NCI-H82 treated with DMSO at 0.1 percent for 48 hours (cell line): Measurements from ENCODE around the gene BNC2.
"Not testable (repeated sequence)": the region's sequence is repeated elsewhere in the genome, so short reads cannot be mapped to it uniquely, and the experiment has no call there.

Experiments
- DNase-seq: peaks from one replicate; lab custom pipeline; 2025; ENCODE audit not compliant: unreplicated experiment; lab: John Stamatoyannopoulos, UW

Gene BNC2

DNA sequence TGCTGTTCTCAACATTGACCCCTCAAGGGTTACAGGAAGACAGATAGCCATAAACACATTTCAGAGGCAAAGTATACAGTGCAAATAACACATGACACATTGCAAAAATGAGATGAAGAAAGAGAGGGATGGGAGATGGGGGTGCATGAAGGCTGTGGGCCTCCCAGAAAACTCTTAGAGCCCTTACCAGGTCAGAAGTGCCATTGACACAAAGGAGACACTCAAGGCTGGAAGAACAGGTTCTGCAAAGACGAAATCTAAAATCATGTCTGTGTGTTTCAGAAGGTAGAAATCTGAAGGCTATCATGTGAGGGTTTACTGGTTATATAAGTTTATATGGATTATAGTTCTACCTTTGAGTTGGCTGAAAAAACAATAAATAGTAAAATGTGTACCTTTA is 318.8 kb downstream of the BNC2 start:
- no peak for DNase-seq

GRCh38 chr9:16545639-16546038 is 324.8 kb downstream of the BNC2 start:
- DNase-seq: no peak

- no peak for DNase-seq
Measured at GRCh38 chr9:16544842-16545241, 325.6 kb downstream of the BNC2 start.

DNA sequence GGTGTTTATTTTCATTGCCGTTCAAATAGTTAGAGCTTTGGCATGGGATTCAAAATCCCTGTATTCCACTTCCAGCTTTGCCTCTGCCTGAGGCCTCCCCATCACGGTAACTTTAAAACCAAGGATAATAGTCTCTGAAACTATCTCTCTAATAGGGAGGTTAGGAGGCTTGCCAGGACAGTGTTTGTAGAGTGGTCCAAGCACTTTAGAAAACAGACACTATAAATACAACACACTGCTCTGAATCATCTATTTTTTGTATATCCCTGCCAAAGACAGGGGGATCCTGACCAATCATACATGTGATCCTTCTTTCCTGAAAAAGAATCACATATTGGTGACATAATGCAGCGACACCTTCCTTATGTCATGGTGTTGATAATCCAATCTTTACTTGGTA is 326.8 kb downstream of the BNC2 start:
- DNase-seq: no peak

DNA sequence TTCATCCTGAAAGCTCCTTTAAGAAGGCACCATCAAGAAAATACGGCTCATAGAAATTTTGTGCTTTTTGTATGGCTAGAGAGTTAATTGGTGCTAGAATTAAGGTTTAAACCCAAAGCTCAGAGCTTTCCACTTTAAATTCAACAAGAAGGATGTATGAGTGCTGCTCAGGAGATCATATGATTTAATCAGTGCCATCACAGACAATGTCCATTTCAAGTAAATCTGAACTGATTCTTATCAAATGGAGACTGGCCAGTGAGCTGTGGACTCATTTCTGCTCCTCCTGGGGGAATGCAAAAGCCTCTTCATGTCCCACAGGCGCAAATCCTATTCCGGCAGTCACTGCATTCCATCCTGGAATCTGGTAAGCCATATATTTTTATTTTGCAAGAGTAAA is 327.2 kb downstream of the BNC2 start:
- DNase-seq: no peak

- DNase-seq: no peak
Measured at GRCh38 chr9:16542290-16542689, 328.2 kb downstream of the BNC2 start.

GRCh38 chr9:16540743-16541613 is 329.5 kb downstream of the BNC2 start:
- no peak for DNase-seq

DNA sequence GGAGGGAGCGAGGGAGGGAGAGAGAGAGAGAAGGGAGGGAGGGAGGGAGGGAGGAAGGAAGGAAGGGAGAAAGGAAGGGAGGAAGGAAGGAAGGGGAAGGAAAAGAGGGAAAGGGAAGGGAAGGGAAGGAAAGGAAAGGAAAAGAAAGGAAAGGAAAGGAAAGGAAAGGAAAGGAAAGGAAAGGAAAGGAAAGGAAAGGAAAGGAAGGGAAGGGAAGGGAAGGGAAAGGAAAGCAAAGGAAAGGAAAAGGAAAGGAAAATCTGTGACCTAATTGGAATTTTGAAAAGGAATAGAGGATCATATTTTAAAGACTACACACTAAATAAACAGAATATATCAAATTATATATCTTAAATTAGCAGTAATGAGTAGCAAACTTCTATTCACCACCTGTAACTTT is 330.8 kb downstream of the BNC2 start:
- not testable (repeated sequence) for DNase-seq

GRCh38 chr9:16535555-16535954 is 334.9 kb downstream of the BNC2 start:
- DNase-seq: no peak

DNA sequence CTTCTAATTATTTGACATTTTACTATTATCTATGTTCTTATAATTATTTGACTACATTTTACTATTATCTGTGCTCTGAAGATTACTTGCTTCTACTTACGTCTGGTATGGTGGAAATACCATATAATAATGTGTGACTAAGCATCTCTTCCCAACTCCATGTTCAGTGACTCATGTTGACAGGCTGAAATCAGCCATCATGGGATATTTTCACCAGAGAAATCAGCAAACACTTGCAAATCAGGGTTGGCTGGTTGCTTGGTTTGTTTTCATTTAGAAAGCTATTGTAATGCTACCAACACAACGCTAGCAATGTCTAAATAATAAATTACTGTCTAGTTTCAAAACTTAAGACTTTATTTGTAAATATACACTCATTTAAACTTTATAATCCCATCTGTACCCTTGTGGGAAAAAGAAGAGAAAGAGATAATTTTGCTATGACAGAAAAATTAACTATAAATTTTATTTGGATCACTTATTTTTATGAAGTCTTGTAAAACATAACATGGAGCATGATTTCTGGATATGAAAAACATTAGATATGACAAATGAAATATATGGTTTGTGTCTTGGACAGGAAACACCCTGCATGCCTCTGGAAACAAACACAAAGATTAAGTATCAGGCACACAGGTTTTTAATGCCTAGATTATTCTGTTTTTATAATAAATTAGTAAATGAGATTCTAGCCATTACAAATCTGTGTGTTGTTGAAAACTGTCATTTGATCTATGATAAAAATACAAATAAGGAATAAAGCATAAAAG is 337.6 kb downstream of the BNC2 start:
- DNase-seq: no peak

GRCh38 chr9:16532272-16532671 is 338.2 kb downstream of the BNC2 start:
- no peak for DNase-seq

DNA sequence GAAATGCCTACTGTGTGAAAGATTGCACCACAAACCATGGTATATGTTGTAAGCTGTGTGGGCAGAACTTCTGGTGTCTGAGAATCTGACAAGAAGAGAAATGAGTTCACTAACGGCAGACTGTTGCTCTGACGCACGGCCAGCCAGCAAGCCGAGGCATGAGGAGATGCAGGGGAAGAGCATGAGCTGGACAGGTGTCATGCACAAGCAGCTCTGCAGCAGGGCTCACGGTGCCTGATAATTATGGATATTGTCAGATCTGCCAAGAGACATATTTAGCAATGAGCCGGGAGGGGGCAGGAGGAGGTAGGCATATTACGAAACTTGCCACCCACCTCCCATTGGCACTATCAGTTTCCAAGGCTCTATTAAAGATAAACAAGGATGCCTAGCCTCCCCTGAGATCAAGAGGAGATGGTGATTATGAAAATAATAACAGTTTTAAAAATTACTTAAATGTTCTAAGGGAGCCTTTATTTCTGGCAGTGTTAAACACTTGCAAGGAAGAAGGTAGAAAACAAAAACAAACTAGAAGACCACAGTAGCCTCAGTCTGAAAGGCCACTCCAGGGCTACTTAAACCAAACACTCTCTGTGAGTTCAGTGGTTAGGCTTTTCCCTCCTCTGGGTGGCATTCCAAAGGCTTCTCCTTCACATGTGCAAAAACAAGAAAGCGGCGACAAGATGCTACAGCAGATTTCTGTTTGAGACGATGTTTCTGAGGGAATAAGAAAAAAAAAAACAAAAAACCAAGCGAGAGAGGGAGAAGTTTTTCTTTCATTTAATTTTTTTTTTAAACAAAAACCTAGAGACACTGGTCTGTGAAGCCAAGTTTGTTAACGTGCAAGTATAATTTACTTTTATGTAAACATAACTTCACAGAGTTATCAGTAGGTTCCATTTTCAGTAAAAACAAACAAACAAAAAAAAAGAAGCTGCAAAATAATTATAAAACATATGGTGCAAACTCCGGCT is 339.5 kb downstream of the BNC2 start:
- DNase-seq: no peak

- no peak for DNase-seq
Measured at GRCh38 chr9:16527573-16527972, 342.9 kb downstream of the BNC2 start.

GRCh38 chr9:16526380-16526779 is 344.1 kb downstream of the BNC2 start:
- no peak for DNase-seq

DNA sequence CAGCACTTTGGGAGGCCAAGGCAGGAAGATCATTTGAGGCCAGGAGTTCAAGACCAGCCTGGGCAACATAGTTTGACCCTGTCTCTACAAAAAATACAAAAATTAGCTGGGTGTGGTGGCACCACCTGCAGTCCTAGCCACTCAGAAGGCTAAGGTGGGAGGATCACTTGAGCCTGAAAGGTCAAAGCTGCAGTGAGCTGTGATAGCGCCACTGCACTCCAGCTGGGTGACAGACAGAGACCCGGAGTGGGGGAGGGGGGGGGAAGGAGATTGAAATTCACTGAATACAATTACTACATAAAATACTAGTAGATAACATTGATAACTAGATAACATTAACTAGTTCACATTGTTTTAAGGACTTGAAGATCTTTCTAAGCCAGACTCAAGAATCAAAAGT is 345.6 kb downstream of the BNC2 start:
- no peak for DNase-seq

DNA sequence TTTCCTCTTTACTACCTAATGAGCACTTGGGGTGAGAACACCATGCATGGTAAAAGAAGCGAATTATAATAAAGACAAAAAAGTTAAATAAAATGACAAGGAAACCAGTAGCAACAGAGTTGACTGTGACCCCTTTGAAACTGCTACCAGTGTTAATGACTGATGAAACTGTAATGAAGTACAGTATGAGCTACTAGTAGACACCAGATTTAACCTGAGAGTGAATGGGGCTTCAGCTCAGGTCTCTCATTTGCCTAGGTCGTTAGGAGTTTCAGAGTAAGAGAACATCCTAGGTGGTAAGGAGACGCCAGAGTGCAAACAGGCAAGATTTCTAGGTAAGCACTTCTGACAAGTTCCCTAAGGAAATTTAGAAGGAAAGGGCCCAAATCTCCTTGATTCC is 346.4 kb downstream of the BNC2 start:
- DNase-seq: no peak

GRCh38 chr9:16521868-16522411 is 348.5 kb downstream of the BNC2 start:
- no peak for DNase-seq

- no peak for DNase-seq
Measured at GRCh38 chr9:16519001-16519400, 351.5 kb downstream of the BNC2 start.

GRCh38 chr9:16516891-16517290 is 353.6 kb downstream of the BNC2 start:
- no peak for DNase-seq

GRCh38 chr9:16515879-16516301 is 354.6 kb downstream of the BNC2 start:
- no peak for DNase-seq

DNA sequence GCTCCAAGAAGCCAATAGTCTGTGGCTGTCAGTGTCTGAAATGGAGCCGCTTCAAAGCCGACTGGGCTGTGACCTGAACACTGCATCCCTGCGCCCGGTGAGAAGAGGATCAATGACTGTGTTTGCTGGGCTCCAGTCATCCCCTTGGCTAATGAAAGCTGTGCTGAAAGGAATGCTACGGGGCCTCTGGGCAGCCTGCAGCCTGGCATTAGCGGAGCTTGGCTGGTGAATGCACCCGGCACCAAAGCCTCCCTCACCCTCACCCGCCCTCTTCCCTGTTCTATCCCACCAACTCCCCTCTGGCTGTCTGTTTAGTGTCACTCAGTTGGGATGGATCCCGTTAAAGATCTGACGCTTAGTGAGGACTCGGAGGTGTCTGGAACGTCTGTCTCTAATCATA is 355.3 kb downstream of the BNC2 start:
- no peak for DNase-seq
